Measurements from ENCODE around the gene NAV1. TPM values are rescaled to one million over a fixed set of nuclear protein-coding genes. Genes with fewer than 3 reads are reported as not detected.

NAV1 gene
- polyA plus RNA-seq, 4 donors = 0.67 to 6.4 (median 3.4) TPM

DNA sequence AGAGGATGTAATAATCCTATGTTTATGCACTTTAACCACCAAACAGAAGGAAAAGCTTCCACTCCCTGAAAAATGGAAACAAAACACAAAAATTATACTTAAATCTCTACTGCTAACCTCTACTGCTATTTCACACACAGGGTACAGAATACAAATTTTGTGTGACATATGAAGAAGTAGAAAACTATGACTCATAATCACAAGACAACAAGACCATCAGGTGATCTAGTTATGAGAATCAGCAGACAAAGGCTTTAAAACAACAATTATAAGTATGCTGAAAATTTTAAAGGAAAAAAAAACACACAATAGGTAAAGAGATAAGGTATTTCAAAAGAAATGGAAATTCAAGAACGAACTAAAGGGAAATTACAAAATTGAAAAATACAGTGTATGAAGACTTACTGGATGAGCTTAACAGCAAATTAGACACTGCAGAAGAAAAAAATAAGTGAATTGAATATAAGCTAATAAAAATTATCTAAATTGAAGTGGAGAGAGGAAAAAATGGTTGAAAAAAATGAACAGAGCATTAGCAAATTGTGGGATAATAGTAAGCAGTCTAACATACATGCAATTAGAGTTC is 13.6 kb upstream of the NAV1 start:
- no peaks in the 10 kb centered on the region for H3K36me3 ChIP-seq (ENCODE audit: control insufficient read depth in 3 of 3, insufficient read depth in 2 of 3, low read depth in 1 of 3, low read length in 3 of 3)
- peaks cover 0 to 8% (median 0%) of the 10 kb centered on the region in 3 donors for H3K4me1 ChIP-seq (ENCODE audit: control insufficient read depth in 3 of 3, insufficient read depth in 2 of 3, low read depth in 1 of 3, low read length in 2 of 3)
- no peak overlapping the region for H3K27ac ChIP-seq (ENCODE audit: low read depth in 1 of 3, low read length in 2 of 3)
- WGBS, 3 donors = 93 to 100% (median 97%) methylated on average over 1 of the region's 1 CpG
- DNase-seq (no peak), FAIRE-seq (peak; percentile 5)
- no peak overlapping the region for H3K4me3 ChIP-seq (ENCODE audit: low read depth in 1 of 3, low read length in 3 of 3)
- H3K9me3 ChIP-seq (ENCODE audit: control insufficient read depth in 2 of 2, insufficient read depth in 1 of 2, low read depth in 1 of 2, low read length in 1 of 2) = peaks cover 0 to 14% of the 10 kb centered on the region in 2 donors
- no peaks in the 10 kb centered on the region for H3K27me3 ChIP-seq (ENCODE audit: control insufficient read depth in 3 of 3, insufficient read depth in 3 of 3, low read length in 3 of 3)

DNA sequence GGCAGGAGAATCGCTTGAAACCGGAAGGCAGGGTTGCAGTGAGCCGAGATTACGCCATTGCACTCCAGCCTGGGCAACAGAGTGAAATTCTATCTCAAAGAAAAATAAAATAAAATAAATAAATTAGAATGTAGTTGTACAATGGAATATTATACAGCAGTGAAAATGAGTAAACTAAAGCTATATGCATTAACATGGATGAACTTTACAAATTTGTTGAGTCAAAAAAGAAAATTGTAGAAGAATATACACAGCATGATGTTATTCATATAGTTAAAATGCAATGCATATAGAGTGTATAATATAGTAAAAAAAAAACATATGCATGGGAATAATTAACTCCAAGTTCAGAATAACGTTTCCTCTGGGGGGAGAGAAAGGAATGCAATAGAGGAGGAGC is 11.0 kb upstream of the NAV1 start:
- no peak overlapping the region for H3K27ac ChIP-seq (ENCODE audit: low read depth in 1 of 3, low read length in 2 of 3)
- peaks cover 0 to 11% of the 10 kb centered on the region in 2 donors for H3K9me3 ChIP-seq (ENCODE audit: control insufficient read depth in 2 of 2, insufficient read depth in 1 of 2, low read depth in 1 of 2, low read length in 1 of 2)
- peaks cover 0 to 11% (median 0%) of the 10 kb centered on the region in 3 donors for H3K4me1 ChIP-seq (ENCODE audit: control insufficient read depth in 3 of 3, insufficient read depth in 2 of 3, low read depth in 1 of 3, low read length in 2 of 3)
- DNase-seq (no peak), FAIRE-seq (no peak)
- H3K27me3 ChIP-seq (ENCODE audit: control insufficient read depth in 3 of 3, insufficient read depth in 3 of 3, low read length in 3 of 3) = no peaks in the 10 kb centered on the region
- no peak overlapping the region for H3K4me3 ChIP-seq (ENCODE audit: low read depth in 1 of 3, low read length in 3 of 3)
- WGBS, 3 donors = 90 to 97% (median 95%) methylated on average over 5 of the region's 5 CpGs
- H3K36me3 ChIP-seq (ENCODE audit: control insufficient read depth in 3 of 3, insufficient read depth in 2 of 3, low read depth in 1 of 3, low read length in 3 of 3) = peaks cover 0 to 6% (median 0%) of the 10 kb centered on the region in 3 donors

DNA sequence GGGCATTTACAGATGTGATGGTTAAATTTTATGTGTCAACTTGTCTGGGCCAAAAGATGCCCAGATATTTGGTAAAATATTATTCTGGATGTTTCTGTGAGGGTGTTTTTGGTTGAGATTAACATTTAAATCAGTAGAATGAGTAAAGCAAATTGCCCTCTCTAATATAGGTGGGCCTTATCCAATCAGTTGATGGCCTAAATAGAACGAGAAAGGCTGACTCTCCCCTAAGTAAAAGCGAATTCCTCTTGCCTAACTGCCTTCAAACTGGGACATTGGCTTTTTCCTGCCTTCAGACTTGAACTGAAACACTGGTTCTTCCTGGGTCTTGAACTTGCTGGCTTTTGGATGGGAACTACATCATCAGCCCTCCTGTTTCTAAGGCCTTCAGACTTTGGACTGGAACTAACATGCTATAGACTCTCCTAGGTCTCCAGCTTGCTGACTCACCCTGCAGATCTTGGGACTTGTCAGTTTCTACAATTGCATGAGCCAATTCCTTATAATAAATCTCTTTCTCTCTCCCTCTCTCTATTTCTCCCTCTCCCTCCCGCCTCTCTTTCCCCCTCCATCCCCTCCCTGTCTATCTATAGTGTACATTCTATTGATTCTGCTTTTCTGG is 10.2 kb upstream of the NAV1 start:
- FAIRE-seq = no peak
- H3K36me3 ChIP-seq (ENCODE audit: control insufficient read depth in 3 of 3, insufficient read depth in 2 of 3, low read depth in 1 of 3, low read length in 3 of 3) = peaks cover 0 to 6% (median 0%) of the 10 kb centered on the region in 3 donors
- H3K9me3 ChIP-seq (ENCODE audit: control insufficient read depth in 2 of 2, insufficient read depth in 1 of 2, low read depth in 1 of 2, low read length in 1 of 2) = peaks cover 0 to 4% of the 10 kb centered on the region in 2 donors
- peaks cover 0 to 11% (median 0%) of the 10 kb centered on the region in 3 donors for H3K4me1 ChIP-seq (ENCODE audit: control insufficient read depth in 3 of 3, insufficient read depth in 2 of 3, low read depth in 1 of 3, low read length in 2 of 3)
- peak overlapping the region in 2 of 3 donors; percentile 59 to 84 for H3K27ac ChIP-seq (ENCODE audit: low read depth in 1 of 3, low read length in 2 of 3)
- no peaks in the 10 kb centered on the region for H3K27me3 ChIP-seq (ENCODE audit: control insufficient read depth in 3 of 3, insufficient read depth in 3 of 3, low read length in 3 of 3)
- WGBS, 3 donors = 35 to 72% (median 39%) methylated on average over 3 of the region's 3 CpGs
- peak; percentile 87 to 96 for DNase-seq
- no peak overlapping the region for H3K4me3 ChIP-seq (ENCODE audit: low read depth in 1 of 3, low read length in 3 of 3)

DNA sequence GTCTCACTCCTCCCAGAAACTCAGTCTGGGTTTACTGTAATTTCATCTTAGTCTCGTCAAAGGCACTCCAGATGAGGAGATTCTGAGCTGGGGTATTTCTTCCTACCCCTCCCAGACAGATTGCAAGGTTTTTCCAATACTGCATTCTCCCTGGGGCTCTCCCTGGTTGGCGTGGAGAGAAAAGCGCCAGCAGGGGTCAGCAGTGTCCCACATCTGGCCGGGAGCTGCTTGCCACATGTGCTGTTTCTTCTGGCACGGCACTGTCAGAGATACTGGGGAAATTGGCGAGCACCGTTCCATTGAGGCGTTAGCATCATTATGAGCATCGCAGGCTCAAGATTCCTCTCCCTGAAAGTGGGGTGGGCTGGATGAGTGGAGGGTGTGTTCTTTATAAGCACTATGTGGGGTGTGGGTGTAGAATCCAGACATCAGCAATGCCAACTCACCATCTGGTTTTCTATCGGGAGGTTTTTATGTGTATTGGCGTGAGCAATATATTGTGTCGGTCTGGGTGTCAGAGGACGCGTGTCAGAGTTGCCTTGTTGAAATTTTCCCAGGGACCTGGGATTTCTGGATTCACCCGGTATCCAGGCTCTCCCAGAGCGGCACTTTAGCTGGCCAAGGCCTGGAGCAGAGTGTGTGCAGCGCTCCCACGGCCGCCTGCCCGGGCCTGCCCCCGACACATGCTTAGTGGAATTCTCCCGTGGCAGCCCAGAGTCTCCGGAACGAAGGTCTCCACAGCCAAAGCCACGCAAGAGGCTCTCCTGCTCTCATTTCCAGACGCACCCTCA is 8.0 kb upstream of the NAV1 start:
- FAIRE-seq = no peak
- peaks cover 0 to 7% (median 0%) of the 10 kb centered on the region in 3 donors for H3K27me3 ChIP-seq (ENCODE audit: control insufficient read depth in 3 of 3, insufficient read depth in 3 of 3, low read length in 3 of 3)

DNA sequence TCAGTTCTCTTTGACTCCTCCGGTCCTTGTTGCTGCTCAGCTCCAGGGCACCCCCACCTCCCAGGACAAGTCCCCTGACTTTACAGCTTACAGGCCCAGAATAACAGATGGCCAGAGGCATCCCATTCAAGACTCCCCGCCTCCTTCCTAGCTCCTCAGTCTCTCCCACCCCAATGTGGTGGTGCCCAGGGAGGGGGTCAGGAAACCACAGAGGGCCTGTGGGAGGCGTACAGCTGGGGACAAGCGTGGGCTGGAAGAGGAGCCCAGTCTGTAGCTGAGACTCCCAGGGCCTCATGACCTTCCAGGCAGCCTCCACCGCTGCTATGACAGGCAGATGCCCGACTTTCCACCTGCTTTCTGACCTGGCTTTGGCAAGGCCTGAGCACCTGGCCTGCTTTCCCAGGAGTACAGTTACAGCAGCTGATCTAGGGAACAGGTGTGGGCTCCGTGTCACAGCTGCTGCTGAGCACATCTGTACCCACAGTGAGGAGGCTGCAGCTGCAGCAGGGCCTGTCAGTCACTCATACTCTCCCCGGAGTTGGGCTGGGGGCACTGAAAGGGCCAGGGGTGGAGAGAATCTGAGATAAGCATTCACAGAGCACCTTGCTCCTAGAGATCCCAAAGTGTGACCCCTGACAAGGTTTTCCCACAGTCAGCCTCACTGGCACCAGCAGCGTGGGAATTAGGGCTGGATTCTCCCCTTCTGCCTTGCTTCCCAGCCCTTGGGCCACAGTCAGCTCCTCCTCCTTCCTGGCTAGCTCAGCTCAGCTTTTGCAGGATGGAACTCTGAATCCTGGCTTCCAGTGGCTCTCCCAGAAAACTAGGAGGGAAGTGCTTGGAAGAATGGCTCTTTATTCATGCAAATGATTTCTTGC is 7.1 kb upstream of the NAV1 start:
- H3K4me3 ChIP-seq (ENCODE audit: low read depth in 1 of 3, low read length in 3 of 3) = no peak overlapping the region
- no peak overlapping the region for H3K27ac ChIP-seq (ENCODE audit: low read depth in 1 of 3, low read length in 2 of 3)
- DNase-seq = no peak
- peaks cover 0 to 16% (median 0%) of the 10 kb centered on the region in 3 donors for H3K27me3 ChIP-seq (ENCODE audit: control insufficient read depth in 3 of 3, insufficient read depth in 3 of 3, low read length in 3 of 3)
- peaks cover 0 to 11% (median 0%) of the 10 kb centered on the region in 3 donors for H3K4me1 ChIP-seq (ENCODE audit: control insufficient read depth in 3 of 3, insufficient read depth in 2 of 3, low read depth in 1 of 3, low read length in 2 of 3)
- WGBS, 3 donors = 64 to 73% (median 72%) methylated on average over 9 of the region's 9 CpGs
- no peak for FAIRE-seq
- H3K36me3 ChIP-seq (ENCODE audit: control insufficient read depth in 3 of 3, insufficient read depth in 2 of 3, low read depth in 1 of 3, low read length in 3 of 3) = peaks cover 0 to 6% (median 0%) of the 10 kb centered on the region in 3 donors
- H3K9me3 ChIP-seq (ENCODE audit: control insufficient read depth in 2 of 2, insufficient read depth in 1 of 2, low read depth in 1 of 2, low read length in 1 of 2) = no peaks in the 10 kb centered on the region

More for the DNA sequence above, 8.0 kb upstream of the NAV1 start:
- H3K4me1 ChIP-seq (ENCODE audit: control insufficient read depth in 3 of 3, insufficient read depth in 2 of 3, low read depth in 1 of 3, low read length in 2 of 3) = peaks cover 0 to 11% (median 0%) of the 10 kb centered on the region in 3 donors
- peaks cover 0 to 6% (median 0%) of the 10 kb centered on the region in 3 donors for H3K36me3 ChIP-seq (ENCODE audit: control insufficient read depth in 3 of 3, insufficient read depth in 2 of 3, low read depth in 1 of 3, low read length in 3 of 3)
- no peaks in the 10 kb centered on the region for H3K9me3 ChIP-seq (ENCODE audit: control insufficient read depth in 2 of 2, insufficient read depth in 1 of 2, low read depth in 1 of 2, low read length in 1 of 2)
- H3K27ac ChIP-seq (ENCODE audit: low read depth in 1 of 3, low read length in 2 of 3) = no peak overlapping the region
- peak; percentile 69 to 83 for DNase-seq
- H3K4me3 ChIP-seq (ENCODE audit: low read depth in 1 of 3, low read length in 3 of 3) = no peak overlapping the region
- WGBS, 3 donors = 56 to 72% (median 66%) methylated on average over 26 of the region's 26 CpGs

DNA sequence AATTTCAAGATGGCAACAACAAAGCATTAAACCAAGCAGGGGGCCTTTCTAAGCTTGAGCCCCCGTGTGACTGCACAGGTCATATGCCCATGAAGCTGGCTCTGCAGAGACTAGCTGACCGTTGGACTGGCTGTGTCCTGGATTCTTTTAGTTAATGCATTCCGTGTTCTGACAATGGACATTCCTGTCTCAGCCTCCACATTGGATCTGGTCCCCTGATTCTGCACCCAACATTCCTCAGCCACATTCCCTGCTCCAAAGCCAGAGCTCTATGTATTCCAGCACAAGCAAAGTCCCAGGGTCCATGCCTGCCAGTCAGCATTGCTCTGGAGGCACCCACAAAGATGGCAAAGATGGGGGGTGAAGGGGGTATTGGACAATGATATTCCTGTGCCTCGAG is 5.1 kb upstream of the NAV1 start:
- Histone ChIP-seq H3K27me3 (ENCODE audit: control insufficient read depth in 3 of 3, insufficient read depth in 3 of 3, low read length in 3 of 3) (peaks cover 0 to 36% (median 2%) of the 10 kb centered on the region in 3 donors), H3K27ac (ENCODE audit: low read depth in 1 of 3, low read length in 2 of 3) (no peak overlapping the region), H3K4me3 (ENCODE audit: low read depth in 1 of 3, low read length in 3 of 3) (no peak overlapping the region), H3K9me3 (ENCODE audit: control insufficient read depth in 2 of 2, insufficient read depth in 1 of 2, low read depth in 1 of 2, low read length in 1 of 2) (no peaks in the 10 kb centered on the region), H3K4me1 (ENCODE audit: control insufficient read depth in 3 of 3, insufficient read depth in 2 of 3, low read depth in 1 of 3, low read length in 2 of 3) (peaks cover 0 to 14% (median 0%) of the 10 kb centered on the region in 3 donors), H3K36me3 (ENCODE audit: control insufficient read depth in 3 of 3, insufficient read depth in 2 of 3, low read depth in 1 of 3, low read length in 3 of 3) (peaks cover 0 to 6% (median 0%) of the 10 kb centered on the region in 3 donors)
- no peak for DNase-seq
- WGBS, 3 donors = 70 to 84% (median 79%) methylated on average over 4 of the region's 4 CpGs
- FAIRE-seq = no peak

DNA sequence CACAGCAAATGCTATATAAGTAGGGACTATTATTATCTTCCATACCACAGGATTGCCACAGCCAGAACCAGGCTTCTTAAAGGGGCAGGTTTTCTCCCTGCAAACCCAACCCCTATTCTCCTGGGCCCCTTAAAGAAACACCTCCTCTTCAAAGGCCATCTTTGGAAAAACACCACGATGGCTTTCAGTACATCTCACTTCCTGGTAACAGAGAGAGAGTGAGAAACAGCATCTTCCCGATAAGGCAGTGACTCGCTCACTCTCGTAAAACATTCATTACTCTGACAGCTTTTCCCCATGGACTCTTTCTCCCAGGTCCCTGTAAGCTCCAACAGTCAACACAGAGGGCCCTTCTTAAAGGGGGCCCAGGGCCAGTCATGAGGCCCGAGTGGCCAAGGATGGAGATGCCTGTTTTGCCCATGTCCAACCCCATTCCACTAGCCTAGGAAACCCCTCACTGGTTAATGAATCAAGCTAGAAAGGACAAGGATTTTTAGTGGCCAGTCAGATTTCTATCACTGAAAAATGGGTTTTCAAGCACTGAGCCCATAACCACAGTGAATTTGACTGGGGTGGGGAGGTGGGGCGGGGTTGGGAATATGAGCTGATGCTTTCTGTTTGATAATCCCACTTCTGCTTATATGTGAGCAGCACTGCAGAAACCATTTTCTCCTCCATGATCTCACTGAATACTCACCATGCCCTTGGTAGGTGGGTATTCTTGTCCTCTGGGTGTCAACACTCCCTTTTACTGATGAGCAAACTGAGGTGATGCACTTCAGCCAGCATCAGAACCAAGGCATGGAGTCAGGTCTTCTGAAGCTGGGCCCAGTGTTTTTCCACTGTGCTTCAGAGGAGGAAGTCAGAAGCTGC is 3.6 kb upstream of the NAV1 start:
- FAIRE-seq (no peak), DNase-seq (peak in 1 of 2 donors; percentile 29)
- Histone ChIP-seq H3K27me3 (ENCODE audit: control insufficient read depth in 3 of 3, insufficient read depth in 3 of 3, low read length in 3 of 3) (peaks cover 0 to 49% (median 2%) of the 10 kb centered on the region in 3 donors), H3K9me3 (ENCODE audit: control insufficient read depth in 2 of 2, insufficient read depth in 1 of 2, low read depth in 1 of 2, low read length in 1 of 2) (no peaks in the 10 kb centered on the region), H3K36me3 (ENCODE audit: control insufficient read depth in 3 of 3, insufficient read depth in 2 of 3, low read depth in 1 of 3, low read length in 3 of 3) (peaks cover 0 to 6% (median 0%) of the 10 kb centered on the region in 3 donors), H3K4me1 (ENCODE audit: control insufficient read depth in 3 of 3, insufficient read depth in 2 of 3, low read depth in 1 of 3, low read length in 2 of 3) (peaks cover 0 to 20% (median 0%) of the 10 kb centered on the region in 3 donors), H3K4me3 (ENCODE audit: low read depth in 1 of 3, low read length in 3 of 3) (no peak overlapping the region), H3K27ac (ENCODE audit: low read depth in 1 of 3, low read length in 2 of 3) (peak overlapping the region in 1 of 3 donors; percentile 68)
- WGBS, 3 donors = 40 to 48% (median 46%) methylated on average over 6 of the region's 6 CpGs
